Measurements from ENCODE around the gene ADGRL3. TPM values are rescaled to one million over a fixed set of nuclear protein-coding genes. Genes with fewer than 3 reads are reported as not detected.

Gene ADGRL3
- polyA plus RNA-seq, 1 experiment, result 0.01 TPM

DNA sequence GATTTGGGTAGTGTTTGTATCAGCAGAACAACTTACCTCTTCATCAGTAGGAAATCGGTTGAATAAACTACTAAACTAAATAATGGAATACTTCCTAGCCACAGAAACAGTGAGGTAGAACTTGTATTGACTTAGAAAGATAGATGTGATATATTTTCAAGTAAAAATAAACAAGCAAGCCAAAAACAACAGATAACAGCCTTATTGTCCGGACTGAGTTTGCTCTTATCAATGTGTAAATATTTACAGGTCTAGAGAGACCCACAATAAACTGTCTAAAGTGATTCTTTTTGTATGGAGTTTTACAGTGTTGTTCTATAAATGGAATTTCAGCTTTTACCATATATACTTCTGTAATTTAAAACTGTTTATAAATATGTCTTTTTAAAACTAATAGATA lies 721.8 kb downstream of the ADGRL3 start:
- no peak for DNase-seq (ENCODE audit: low read depth)
- H3K4me3 ChIP-seq (ENCODE audit: low read depth, low read length), result no peak overlapping the region
- ChIA-PET POLR2A (no interaction called here), CTCF (no interaction called here)
- H3K27me3 ChIP-seq (ENCODE audit: control insufficient read depth, insufficient read depth, low read length), result no peaks in the 10 kb centered on the region
- H3K36me3 ChIP-seq (ENCODE audit: control insufficient read depth, insufficient read depth, low read length), result no peaks in the 10 kb centered on the region
- TF ChIP-seq, protein P1, sequence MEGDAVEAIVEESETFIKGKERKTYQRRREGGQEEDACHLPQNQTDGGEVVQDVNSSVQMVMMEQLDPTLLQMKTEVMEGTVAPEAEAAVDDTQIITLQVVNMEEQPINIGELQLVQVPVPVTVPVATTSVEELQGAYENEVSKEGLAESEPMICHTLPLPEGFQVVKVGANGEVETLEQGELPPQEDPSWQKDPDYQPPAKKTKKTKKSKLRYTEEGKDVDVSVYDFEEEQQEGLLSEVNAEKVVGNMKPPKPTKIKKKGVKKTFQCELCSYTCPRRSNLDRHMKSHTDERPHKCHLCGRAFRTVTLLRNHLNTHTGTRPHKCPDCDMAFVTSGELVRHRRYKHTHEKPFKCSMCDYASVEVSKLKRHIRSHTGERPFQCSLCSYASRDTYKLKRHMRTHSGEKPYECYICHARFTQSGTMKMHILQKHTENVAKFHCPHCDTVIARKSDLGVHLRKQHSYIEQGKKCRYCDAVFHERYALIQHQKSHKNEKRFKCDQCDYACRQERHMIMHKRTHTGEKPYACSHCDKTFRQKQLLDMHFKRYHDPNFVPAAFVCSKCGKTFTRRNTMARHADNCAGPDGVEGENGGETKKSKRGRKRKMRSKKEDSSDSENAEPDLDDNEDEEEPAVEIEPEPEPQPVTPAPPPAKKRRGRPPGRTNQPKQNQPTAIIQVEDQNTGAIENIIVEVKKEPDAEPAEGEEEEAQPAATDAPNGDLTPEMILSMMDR (IDR thresholded peaks at IDR 0.05; ENCODE audit: insufficient read depth, low read depth, low read length), result no peak

DNA sequence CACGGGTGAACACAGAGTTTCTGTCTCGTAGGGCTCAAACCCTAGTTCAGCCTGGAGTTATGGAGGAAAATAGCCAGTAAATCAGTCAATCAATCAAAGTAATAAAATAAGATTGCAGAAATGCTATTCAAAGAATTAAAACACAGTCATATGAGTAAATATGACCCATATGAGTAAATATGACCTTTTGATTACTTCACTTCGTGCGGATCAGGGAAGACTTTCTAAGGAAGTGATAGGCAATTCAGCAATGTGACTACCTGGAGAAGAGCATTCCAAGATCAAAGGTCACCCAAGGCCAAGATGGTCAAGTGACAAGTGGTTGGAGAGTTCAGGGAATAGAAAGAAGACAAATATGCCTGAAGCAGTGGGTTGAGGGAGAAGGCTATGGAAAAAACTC lies 722.6 kb downstream of the ADGRL3 start:
- POLR2A ChIA-PET, result no interaction called here
- CTCF ChIA-PET, result no interaction called here

DNA sequence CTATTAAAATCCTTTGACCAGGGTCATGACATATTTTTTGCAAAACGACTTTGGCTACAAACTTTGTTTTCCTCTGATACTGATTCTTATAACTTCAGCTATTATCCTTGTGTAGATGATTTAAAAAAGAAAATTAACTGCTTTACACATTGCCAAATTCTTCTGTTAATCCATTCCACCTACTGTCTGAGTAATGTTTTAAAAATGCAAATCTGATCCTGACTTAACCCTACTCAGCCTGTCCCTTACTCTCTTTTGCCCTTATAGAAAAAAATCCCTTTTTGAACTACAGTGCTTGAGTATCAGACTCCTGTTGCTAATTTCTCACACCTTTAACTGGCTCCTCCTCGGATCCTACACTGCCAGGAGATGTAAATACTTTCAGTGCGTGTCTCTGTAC lies 723.1 kb downstream of the ADGRL3 start:
- CTCF ChIA-PET, result no interaction called here
- H3K27me3 ChIP-seq (ENCODE audit: control insufficient read depth, insufficient read depth, low read length), result no peaks in the 10 kb centered on the region
- no peak for DNase-seq (ENCODE audit: low read depth)

More for the DNA sequence above, 722.6 kb downstream of the ADGRL3 start:
- Histone ChIP-seq H3K36me3 (ENCODE audit: control insufficient read depth, insufficient read depth, low read length) (no peaks in the 10 kb centered on the region), H3K27me3 (ENCODE audit: control insufficient read depth, insufficient read depth, low read length) (no peaks in the 10 kb centered on the region), H3K4me3 (ENCODE audit: low read depth, low read length) (no peak overlapping the region)
- DNase-seq (ENCODE audit: low read depth), result no peak
- TF ChIP-seq, protein P1 (IDR thresholded peaks at IDR 0.05; ENCODE audit: insufficient read depth, low read depth, low read length), result no peak

DNA sequence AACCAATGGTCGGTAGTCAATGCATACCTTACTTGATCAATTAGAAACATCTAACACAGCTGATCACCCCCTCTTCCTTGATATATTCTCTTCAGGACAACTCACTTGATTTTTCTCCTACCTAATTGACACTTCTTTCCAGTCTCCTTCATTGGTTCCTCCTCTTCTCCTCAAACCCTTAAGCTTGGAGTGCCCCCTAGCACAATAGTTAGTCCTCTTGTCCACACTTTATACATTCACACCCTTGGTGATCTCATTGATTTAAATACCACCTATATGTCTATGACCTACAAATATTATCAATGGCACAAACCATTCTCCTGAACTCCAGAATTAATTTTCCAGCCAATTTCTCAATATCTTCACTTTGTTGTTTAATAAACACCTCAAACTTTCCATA lies 724.0 kb downstream of the ADGRL3 start:
- ChIA-PET CTCF (no interaction called here), POLR2A (no interaction called here)
- DNase-seq (ENCODE audit: low read depth), result no peak
- Histone ChIP-seq H3K4me3 (ENCODE audit: low read depth, low read length) (no peak overlapping the region), H3K36me3 (ENCODE audit: control insufficient read depth, insufficient read depth, low read length) (no peaks in the 10 kb centered on the region), H3K27me3 (ENCODE audit: control insufficient read depth, insufficient read depth, low read length) (no peaks in the 10 kb centered on the region)
- TF ChIP-seq, protein P1 (IDR thresholded peaks at IDR 0.05; ENCODE audit: insufficient read depth, low read depth, low read length), result no peak

More for the DNA sequence above, 723.1 kb downstream of the ADGRL3 start:
- POLR2A ChIA-PET, result no interaction called here
- Histone ChIP-seq H3K4me3 (ENCODE audit: low read depth, low read length) (no peak overlapping the region), H3K36me3 (ENCODE audit: control insufficient read depth, insufficient read depth, low read length) (no peaks in the 10 kb centered on the region)
- TF ChIP-seq, protein P1 (IDR thresholded peaks at IDR 0.05; ENCODE audit: insufficient read depth, low read depth, low read length), result no peak

DNA sequence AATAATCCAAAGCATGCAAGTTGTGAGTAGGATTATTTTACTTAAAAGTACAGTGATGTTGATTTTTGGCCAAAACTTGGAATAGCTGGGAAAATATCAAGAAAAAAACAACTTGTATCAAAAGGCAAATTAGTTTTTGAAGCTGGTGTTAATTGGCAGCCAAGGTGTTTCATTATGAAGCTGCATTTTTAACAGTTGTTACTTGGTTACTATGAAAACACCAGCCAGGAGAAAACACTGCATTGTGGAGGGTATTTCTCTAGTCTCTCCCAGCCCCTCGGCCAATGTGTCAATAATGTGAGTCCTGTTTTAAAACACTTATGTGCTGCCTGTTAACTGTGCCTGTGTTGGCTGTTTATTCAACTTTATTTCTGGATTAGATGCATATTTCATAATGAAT lies 733.4 kb downstream of the ADGRL3 start:
- no peaks in the 10 kb centered on the region for H3K36me3 ChIP-seq (ENCODE audit: control insufficient read depth, insufficient read depth, low read length)
- H3K27me3 ChIP-seq (ENCODE audit: control insufficient read depth, insufficient read depth, low read length), result no peaks in the 10 kb centered on the region
- ChIA-PET CTCF (no interaction called here), POLR2A (no interaction called here)
- no peak overlapping the region for H3K4me3 ChIP-seq (ENCODE audit: low read depth, low read length)
- DNase-seq (ENCODE audit: low read depth), result no peak
- TF ChIP-seq, protein P1 (IDR thresholded peaks at IDR 0.05; ENCODE audit: insufficient read depth, low read depth, low read length), result no peak
